ENCODE measurements around the gene CCAR1.

DNA sequence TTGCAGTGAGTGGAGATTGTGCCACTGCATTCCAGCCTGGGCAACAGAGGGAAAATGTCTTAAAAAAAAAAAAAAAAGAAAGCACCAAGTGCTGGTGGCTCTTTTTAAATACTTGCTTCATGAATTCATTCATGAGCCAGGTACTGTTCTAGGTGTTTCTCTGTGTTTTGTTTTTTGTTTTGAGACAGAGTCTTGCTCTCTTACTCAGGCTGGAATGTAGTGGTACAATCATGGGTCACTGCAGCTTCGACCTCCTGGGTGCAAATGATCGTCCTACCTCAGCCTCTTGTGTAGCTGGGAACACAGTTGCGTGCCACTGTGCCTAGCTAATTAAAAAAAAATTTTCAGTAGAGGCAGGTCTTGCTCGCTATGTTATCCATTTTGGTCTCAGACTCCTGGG, 111.6 kb downstream of the CCAR1 start:
- no peak for TF ChIP-seq CTCF (conservative IDR thresholded peaks at IDR 0.05; ENCODE audit: low read depth, low read length)
- no peak for TF ChIP-seq BHLHE40 (IDR thresholded peaks at IDR 0.05; ENCODE audit: low read depth, low read length)
- no peak for TF ChIP-seq NFE2L2 (IDR thresholded peaks at IDR 0.05; ENCODE audit: low read depth, low read length)
- TF ChIP-seq POLR2A (IDR thresholded peaks at IDR 0.05; ENCODE audit: low read depth, low read length), result no peak
- TF ChIP-seq RAD21 (IDR thresholded peaks at IDR 0.05; ENCODE audit: low read length), result no peak
- TF ChIP-seq MAZ (IDR thresholded peaks at IDR 0.05; ENCODE audit: borderline replicate concordance, low read depth, low read length), result no peak

All from IMR-90 (cell line).